Natural killer cell treated with Interleukin-12 subunit alpha and Interleukin-12 subunit beta and Interleukin-15 and Interleukin-18, amount 100 ng/mL, for 72 hours (primary cell): ENCODE results near the gene GDPGP1. TPM values are rescaled to one million over a fixed set of nuclear protein-coding genes. Genes with fewer than 3 reads are reported as not detected.

Source experiments
- ATAC-seq, 2 donors: fragments of 150-1000 bp; cut with Tn5 transposase in 1 of 2; sonication (Bioruptor Pico), chemical (Tn5 transposase) in 1 of 2; 2 replicates each; pipeline ENCODE4 v1.10.0; 2021
- DNase-seq: peaks from one replicate; pipeline ENCODE4 v3.0.0; 2022; ENCODE audit warnings: low spot score
- H3K27ac Mint-ChIP-seq, 2 donors: 1 replicate in 1 of 2; 2 replicates in 1 of 2; pipeline ENCODE4 v1.8.0; 2022; ENCODE audit warnings: mixed read lengths in 2 of 2, mild to moderate bottlenecking in 1 of 2, moderate library complexity in 1 of 2
- H3K27me3 Mint-ChIP-seq, 2 donors: 1 replicate in 1 of 2; 2 replicates in 1 of 2; pipeline ENCODE4 v1.8.0; 2022; ENCODE audit warnings: mixed read lengths in 2 of 2
- H3K36me3 Mint-ChIP-seq: one replicate; pipeline ENCODE4 v1.8.0; 2022; ENCODE audit warnings: mixed read lengths
- H3K4me1 Mint-ChIP-seq, 2 donors: 1 replicate in 1 of 2; 2 replicates in 1 of 2; pipeline ENCODE4 v1.8.0; 2022; ENCODE audit warnings: low read depth in 2 of 2, mixed read lengths in 2 of 2, mild to moderate bottlenecking in 1 of 2
- H3K4me3 Mint-ChIP-seq: one replicate; pipeline ENCODE4 v1.8.0; 2022; ENCODE audit warnings: mixed read lengths
- H3K9me3 Mint-ChIP-seq: 2 replicates; pipeline ENCODE4 v1.8.0; 2022; ENCODE audit warnings: mixed read lengths
- total RNA-seq, 2 donors: library from RNA; stranded (reverse); gene quantifications; one replicate each; pipeline ENCODE4 v1.2.3, GENCODE V29; 2022

The GDPGP1 gene
- total RNA-seq, 2 donors from 2014 or later: 9.6 to 10.0 TPM

- no peak for DNase-seq
- peak overlapping the region; percentile 46 to 84 for H3K27ac Mint-ChIP-seq
- peak overlapping the region; percentile 82 for H3K4me3 Mint-ChIP-seq
- no peak for ATAC-seq
- peaks cover 6 to 18% of the 10 kb centered on the region in 2 donors for H3K4me1 Mint-ChIP-seq
- peaks cover 0 to 2% of the 10 kb centered on the region in 2 donors for H3K27me3 Mint-ChIP-seq
- H3K9me3 Mint-ChIP-seq: no peaks in the 10 kb centered on the region
- H3K36me3 Mint-ChIP-seq: no peaks in the 10 kb centered on the region
These were observed 33.4 kb upstream of the GDPGP1 start for GRCh38 chr15:90200534-90201129.

DNA sequence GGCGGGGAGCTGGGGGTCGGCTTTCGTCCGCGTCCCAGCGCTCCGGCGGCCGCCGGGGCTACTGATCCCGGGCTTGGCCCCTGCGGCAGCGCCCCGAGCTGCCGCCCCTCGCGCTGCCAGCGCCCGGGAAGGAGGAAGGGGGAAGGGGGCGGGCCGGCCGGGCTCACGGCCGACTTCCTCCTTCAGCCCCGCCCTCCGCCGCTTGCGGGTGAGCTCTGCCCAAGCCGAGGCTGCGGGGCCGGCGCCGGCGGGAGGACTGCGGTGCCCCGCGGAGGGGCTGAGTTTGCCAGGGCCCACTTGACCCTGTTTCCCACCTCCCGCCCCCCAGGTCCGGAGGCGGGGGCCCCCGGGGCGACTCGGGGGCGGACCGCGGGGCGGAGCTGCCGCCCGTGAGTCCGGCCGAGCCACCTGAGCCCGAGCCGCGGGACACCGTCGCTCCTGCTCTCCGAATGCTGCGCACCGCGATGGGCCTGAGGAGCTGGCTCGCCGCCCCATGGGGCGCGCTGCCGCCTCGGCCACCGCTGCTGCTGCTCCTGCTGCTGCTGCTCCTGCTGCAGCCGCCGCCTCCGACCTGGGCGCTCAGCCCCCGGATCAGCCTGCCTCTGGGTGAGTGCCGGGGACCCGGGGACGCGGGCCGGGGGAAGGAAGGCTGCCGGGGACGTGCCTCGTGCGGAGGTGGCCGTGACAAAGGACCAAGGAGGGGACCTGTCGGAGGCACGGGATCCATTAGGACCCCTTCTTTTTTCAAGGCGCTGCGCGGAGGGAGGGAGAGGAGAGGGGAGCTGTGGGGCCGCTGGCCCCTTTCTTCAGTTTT lies 32.7 kb upstream of the GDPGP1 start, which contains the start of gene SEMA4B:
TSS of gene SEMA4B (plus strand) at position 201 of the 814 bp plus-strand sequence. CDS start at position 450, 249 bp downstream.
- Mint-ChIP-seq H3K27ac (peak within 1 kb of the TSS; percentile 46 to 84), H3K36me3 (no peaks in the 10 kb centered on the region), H3K4me1 (peaks cover 7 to 20% of the 10 kb centered on the region in 2 donors), H3K27me3 (peaks cover 0 to 2% of the 10 kb centered on the region in 2 donors), H3K4me3 (peak within 1 kb of the TSS; percentile 82), H3K9me3 (no peaks in the 10 kb centered on the region)
- DNase-seq (peak; percentile 86), ATAC-seq (peak; percentile 95)

- Mint-ChIP-seq H3K4me3 (peak overlapping the region; percentile 82), H3K36me3 (no peaks in the 10 kb centered on the region), H3K27me3 (peaks cover 0 to 2% of the 10 kb centered on the region in 2 donors), H3K9me3 (no peaks in the 10 kb centered on the region), H3K4me1 (peaks cover 11 to 22% of the 10 kb centered on the region in 2 donors), H3K27ac (no peak overlapping the region)
- DNase-seq: no peak
- ATAC-seq: no peak
These were observed 32.0 kb upstream of the GDPGP1 start for GRCh38 chr15:90201944-90202375.

DNA sequence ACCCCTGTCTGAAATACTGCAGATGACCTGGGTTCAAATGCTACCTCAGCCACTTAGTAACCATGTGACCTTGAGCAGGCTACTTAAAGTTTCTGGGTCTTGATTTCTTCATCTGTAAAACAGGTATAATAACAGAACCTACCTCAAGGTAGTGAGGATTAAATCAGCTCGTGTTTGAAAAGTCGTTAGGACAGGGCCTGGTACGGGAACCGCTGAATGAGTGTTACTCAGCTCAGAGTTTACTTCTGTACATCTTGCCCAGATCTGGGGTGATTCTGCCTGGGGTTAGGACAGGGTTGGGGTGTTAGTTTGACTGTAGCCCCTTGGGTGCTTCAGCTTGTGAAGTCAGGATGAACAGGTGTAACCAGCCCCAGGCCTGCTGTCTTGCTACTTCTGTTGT lies 31.1 kb upstream of the GDPGP1 start:
- Mint-ChIP-seq H3K27me3 (peaks cover 0 to 2% of the 10 kb centered on the region in 2 donors), H3K4me1 (peaks cover 11 to 22% of the 10 kb centered on the region in 2 donors), H3K27ac (no peak overlapping the region), H3K4me3 (peak overlapping the region; percentile 82), H3K36me3 (no peaks in the 10 kb centered on the region), H3K9me3 (no peaks in the 10 kb centered on the region)
- ATAC-seq: no peak
- DNase-seq: no peak

GRCh38 chr15:90203473-90203872 lies 30.5 kb upstream of the GDPGP1 start:
- Mint-ChIP-seq H3K4me3 (no peak overlapping the region), H3K9me3 (no peaks in the 10 kb centered on the region), H3K4me1 (peaks cover 11 to 22% of the 10 kb centered on the region in 2 donors), H3K27ac (no peak overlapping the region), H3K36me3 (no peaks in the 10 kb centered on the region), H3K27me3 (peaks cover 0 to 2% of the 10 kb centered on the region in 2 donors)
- DNase-seq (no peak), ATAC-seq (no peak)

DNA sequence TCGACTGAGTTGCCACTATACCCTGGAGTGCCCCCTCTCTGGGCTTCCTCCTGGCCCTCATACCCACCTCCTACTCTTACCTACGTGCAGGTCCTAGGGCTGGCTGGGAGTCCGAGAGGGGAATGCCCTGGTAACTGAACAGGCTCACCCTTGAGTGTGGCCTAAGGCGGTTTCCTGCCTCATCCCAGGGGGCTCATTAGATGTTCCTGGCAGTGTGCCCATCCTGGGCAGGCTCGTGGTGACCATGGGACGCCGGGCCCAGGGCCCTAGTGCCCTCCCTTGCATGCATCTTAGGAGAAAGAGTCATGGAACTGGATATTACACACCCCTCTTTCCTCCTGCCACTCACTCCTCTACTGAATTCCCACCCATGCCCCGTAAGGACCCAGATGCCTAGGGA lies 30.1 kb upstream of the GDPGP1 start:
- ATAC-seq: no peak

DNA sequence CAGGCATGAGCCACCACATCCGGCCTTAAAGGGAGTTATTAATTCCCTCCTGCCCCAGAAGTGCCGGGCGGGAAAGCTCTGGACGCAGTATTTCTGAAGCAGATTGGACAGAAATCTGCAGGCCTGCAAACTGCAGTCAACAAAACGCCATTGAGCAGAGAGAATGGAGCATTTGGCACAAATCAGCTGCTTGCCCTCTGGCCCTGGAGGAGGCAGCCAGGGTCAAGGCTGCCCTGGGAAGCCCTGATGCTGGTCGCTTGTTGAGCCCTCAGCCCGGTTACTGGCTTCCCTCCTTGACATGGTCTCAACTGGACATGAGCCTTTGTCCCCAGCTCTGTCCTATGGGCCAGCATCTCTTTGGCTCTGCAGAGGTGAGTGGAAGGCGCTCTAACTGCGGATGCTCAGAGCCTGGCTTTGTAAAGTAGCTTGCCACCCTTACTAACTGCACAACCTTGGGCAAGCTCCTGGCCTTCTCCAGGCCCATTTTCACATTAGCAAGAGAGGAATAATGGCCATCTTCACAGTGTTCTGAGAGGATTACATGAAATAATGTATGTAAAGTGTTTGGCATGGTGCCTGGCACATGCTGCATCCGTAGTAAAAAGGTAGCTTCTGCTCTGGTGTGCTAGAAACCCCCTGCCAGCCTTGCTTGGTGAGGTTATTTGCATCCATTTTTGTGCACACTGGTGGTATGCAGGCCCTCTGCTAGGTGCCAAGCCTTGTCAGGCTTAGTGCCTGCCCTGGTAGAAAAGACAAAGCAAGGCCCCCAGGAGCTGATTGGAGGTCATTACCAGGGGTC lies 28.8 kb upstream of the GDPGP1 start:
- DNase-seq (no peak), ATAC-seq (no peak)
- Mint-ChIP-seq H3K27me3 (peaks cover 0 to 2% of the 10 kb centered on the region in 2 donors), H3K36me3 (peaks cover 7% of the 10 kb centered on the region), H3K4me1 (peaks cover 20 to 27% of the 10 kb centered on the region in 2 donors), H3K4me3 (no peak overlapping the region), H3K27ac (no peak overlapping the region), H3K9me3 (no peaks in the 10 kb centered on the region)

More for the DNA sequence above, 30.1 kb upstream of the GDPGP1 start:
- Mint-ChIP-seq H3K4me1 (peaks cover 11 to 22% of the 10 kb centered on the region in 2 donors), H3K9me3 (no peaks in the 10 kb centered on the region), H3K36me3 (no peaks in the 10 kb centered on the region), H3K4me3 (no peak overlapping the region), H3K27me3 (peaks cover 0 to 2% of the 10 kb centered on the region in 2 donors), H3K27ac (no peak overlapping the region)
- no peak for DNase-seq

DNA sequence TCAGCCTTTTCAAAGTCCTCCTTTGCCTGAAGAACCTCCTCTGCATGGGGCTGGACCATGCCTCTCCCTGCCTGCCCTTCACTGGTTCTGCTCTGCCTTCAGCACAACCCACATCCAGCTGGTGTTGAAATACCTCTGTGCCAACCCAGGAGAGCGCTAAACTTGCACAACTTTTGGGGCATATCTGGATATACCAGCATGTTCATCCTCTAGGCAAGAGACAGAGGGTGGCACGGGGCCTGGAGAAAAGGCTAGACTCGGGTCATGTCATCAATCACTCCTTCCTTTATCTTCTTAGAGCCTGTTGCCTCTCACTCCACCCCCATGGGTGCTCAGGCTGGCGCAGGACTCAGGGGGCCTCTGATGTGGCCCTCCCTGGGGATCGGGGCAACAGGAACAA lies 28.1 kb upstream of the GDPGP1 start:
- Mint-ChIP-seq H3K4me3 (no peak overlapping the region), H3K27me3 (peaks cover 0 to 2% of the 10 kb centered on the region in 2 donors), H3K4me1 (peaks cover 20 to 27% of the 10 kb centered on the region in 2 donors), H3K36me3 (peaks cover 7% of the 10 kb centered on the region), H3K27ac (no peak overlapping the region), H3K9me3 (no peaks in the 10 kb centered on the region)
- DNase-seq (no peak), ATAC-seq (no peak)

DNA sequence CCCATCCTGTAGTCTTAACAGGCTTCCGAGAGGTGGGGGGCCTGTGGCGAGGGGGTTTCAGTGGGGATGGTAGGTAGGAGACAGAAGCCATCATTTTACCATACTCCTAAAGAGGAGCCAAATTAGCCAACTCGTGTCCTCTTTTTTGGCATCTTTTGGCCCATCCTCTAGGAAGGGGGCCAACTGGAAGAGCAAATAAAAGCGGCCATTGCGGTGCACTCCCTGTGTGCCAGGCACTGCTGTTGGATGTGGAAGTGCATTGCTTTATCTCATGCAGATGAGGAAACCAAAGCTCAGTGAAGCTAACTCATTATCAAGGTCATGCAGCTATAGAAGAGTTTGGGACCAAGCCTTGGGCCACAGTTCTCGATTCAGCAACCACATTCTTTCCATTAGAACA lies 26.8 kb upstream of the GDPGP1 start:
- ATAC-seq: no peak
- peaks cover 20 to 27% of the 10 kb centered on the region in 2 donors for H3K4me1 Mint-ChIP-seq

DNA sequence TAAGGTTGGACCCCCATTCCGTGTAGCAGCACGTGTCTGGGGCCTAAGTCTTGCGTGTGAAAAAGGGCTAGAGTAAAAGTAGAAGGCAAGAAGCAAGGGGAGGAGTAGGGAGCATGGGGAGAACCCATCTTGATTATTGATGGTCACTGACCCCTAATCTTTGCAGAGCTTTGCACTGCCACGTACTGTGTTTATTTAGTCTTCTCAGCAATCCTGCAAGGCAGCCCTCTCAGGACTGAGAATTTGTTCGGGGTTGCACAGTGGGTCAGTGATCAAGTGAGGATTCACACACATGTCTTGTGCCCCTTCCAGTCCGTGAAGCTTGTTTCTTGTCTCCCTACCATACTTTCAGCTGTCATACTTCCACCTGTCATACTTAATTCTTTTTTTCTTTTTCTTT lies 25.7 kb upstream of the GDPGP1 start:
- H3K9me3 Mint-ChIP-seq: no peaks in the 10 kb centered on the region
- no peak overlapping the region for H3K4me3 Mint-ChIP-seq
- no peaks in the 10 kb centered on the region for H3K27me3 Mint-ChIP-seq
- DNase-seq (no peak), ATAC-seq (no peak)
- H3K27ac Mint-ChIP-seq: no peak overlapping the region
- peaks cover 14 to 20% of the 10 kb centered on the region in 2 donors for H3K4me1 Mint-ChIP-seq
- peaks cover 7% of the 10 kb centered on the region for H3K36me3 Mint-ChIP-seq

More for the DNA sequence above, 26.8 kb upstream of the GDPGP1 start:
- no peak overlapping the region for H3K4me3 Mint-ChIP-seq
- no peak overlapping the region for H3K27ac Mint-ChIP-seq
- H3K27me3 Mint-ChIP-seq: peaks cover 0 to 2% of the 10 kb centered on the region in 2 donors
- no peak for DNase-seq
- no peaks in the 10 kb centered on the region for H3K9me3 Mint-ChIP-seq
- peaks cover 7% of the 10 kb centered on the region for H3K36me3 Mint-ChIP-seq

- Mint-ChIP-seq H3K27ac (peak overlapping the region in 1 of 2 donors; percentile 77), H3K4me3 (peak overlapping the region; percentile 67), H3K27me3 (no peaks in the 10 kb centered on the region), H3K36me3 (peaks cover 7% of the 10 kb centered on the region), H3K9me3 (no peaks in the 10 kb centered on the region), H3K4me1 (peaks cover 14 to 20% of the 10 kb centered on the region in 2 donors)
- no peak for DNase-seq
- peak in 1 of 2 donors; percentile 56 for ATAC-seq
These were observed 24.4 kb upstream of the GDPGP1 start for GRCh38 chr15:90209591-90209990.

GRCh38 chr15:90210593-90210992 lies 23.4 kb upstream of the GDPGP1 start:
- Mint-ChIP-seq H3K9me3 (no peaks in the 10 kb centered on the region), H3K4me1 (peaks cover 18 to 20% of the 10 kb centered on the region in 2 donors), H3K4me3 (no peak overlapping the region), H3K27ac (no peak overlapping the region), H3K27me3 (no peaks in the 10 kb centered on the region), H3K36me3 (peaks cover 7% of the 10 kb centered on the region)
- ATAC-seq (no peak), DNase-seq (no peak)

DNA sequence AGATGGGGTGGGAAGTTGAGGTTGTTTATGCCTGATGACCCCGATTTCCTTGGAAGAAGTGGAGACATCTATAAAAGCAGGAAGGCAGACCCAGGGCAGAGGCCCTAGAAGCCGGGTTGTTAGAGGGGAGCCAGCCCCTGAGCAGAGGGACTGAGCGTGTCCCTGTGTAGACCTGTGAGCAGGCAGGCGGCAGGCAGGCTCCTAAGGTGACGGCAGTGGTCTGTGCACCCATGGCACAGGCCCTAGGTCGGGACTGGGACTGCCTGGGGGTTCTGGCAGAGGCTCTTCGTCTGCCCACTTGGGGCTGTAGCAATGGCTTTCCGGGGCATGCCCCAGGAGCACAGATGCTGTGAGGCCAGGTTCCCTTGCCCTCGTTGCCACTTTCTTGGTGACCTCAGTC lies 23.0 kb upstream of the GDPGP1 start:
- Mint-ChIP-seq H3K27ac (no peak overlapping the region), H3K9me3 (no peaks in the 10 kb centered on the region), H3K36me3 (peaks cover 7% of the 10 kb centered on the region), H3K4me1 (peaks cover 18 to 20% of the 10 kb centered on the region in 2 donors), H3K27me3 (no peaks in the 10 kb centered on the region), H3K4me3 (no peak overlapping the region)
- ATAC-seq (no peak), DNase-seq (no peak)
